AG04450 (cell line): ENCODE results near the gene MAPKAP1. TPM values are rescaled to one million over a fixed set of nuclear protein-coding genes. Genes with fewer than 3 reads are reported as not detected.

Experiments
- CTCF ChIA-PET: fragments of 300-600, 350-600 bp; formaldehyde crosslinking; extraction: SDS; loops from one replicate; lab custom pipeline; 2022; ENCODE audit warnings: antibody characterized with exemption, inconsistent platforms; lab: Charles Lee
- POLR2A ChIA-PET: fragments of 350-600 bp; formaldehyde crosslinking; extraction: SDS; loops from one replicate; lab custom pipeline; 2021; ENCODE audit warnings: antibody characterized with exemption, inconsistent platforms; lab: Yijun Ruan, JAX
- DNase-seq: peaks from one replicate; pipeline ENCODE4 v3.0.0-alpha.2; 2011; ENCODE audit warnings: low read depth, low spot score
- H3K27ac ChIP-seq: one replicate; pipeline ENCODE4 v1.5.1; 2012; ENCODE audit warnings: low read depth, low read length, control low read depth
- H3K27me3 ChIP-seq: one replicate; pipeline ENCODE4 v1.6.0; 2012; ENCODE audit warnings: low read length; ENCODE audit not compliant: control insufficient read depth, insufficient read depth
- H3K4me3 ChIP-seq: 2 replicates; pipeline ENCODE4 v1.5.1; 2011; ENCODE audit warnings: mild to moderate bottlenecking, low read depth, low read length, control low read depth
- H3K9me3 ChIP-seq: 2 replicates; pipeline ENCODE4 v1.5.1; 2012; ENCODE audit warnings: low read length; ENCODE audit not compliant: control insufficient read depth, insufficient read depth
- CTCF ChIP-seq: IDR thresholded peaks from 2 replicates; pipeline ENCODE4 v1.5.1; 2011; ENCODE audit warnings: low read depth, low read length, control low read depth, inconsistent platforms
- polyA plus RNA-seq: library from polyadenylated mRNA; depleted of rRNA; stranded (reverse); fragments of >200 nt; gene quantifications from 2 replicates; pipeline ENCODE4 v1.2.3, GENCODE V29; 2011

MAPKAP1 gene
- polyA plus RNA-seq, 1 experiment: 140 TPM

- no peak for DNase-seq
- CTCF ChIA-PET: no interaction called here
- Histone ChIP-seq H3K4me3 (no peak overlapping the region), H3K27me3 (no peaks in the 10 kb centered on the region), H3K27ac (no peak overlapping the region), H3K9me3 (peaks cover 11% of the 10 kb centered on the region)
- TF ChIP-seq CTCF: no peak
- POLR2A ChIA-PET: no interaction called here
Observed at GRCh38 chr9:125409637-125410521, 297.1 kb downstream of the MAPKAP1 start.

GRCh38 chr9:125409217-125409636 lies 297.8 kb downstream of the MAPKAP1 start:
- ChIA-PET CTCF (no interaction called here), POLR2A (no interaction called here)
- Histone ChIP-seq H3K4me3 (no peak overlapping the region), H3K27ac (no peak overlapping the region), H3K9me3 (peaks cover 11% of the 10 kb centered on the region), H3K27me3 (no peaks in the 10 kb centered on the region)
- DNase-seq: no peak
- no peak for TF ChIP-seq CTCF

GRCh38 chr9:125407974-125408900 lies 298.8 kb downstream of the MAPKAP1 start:
- Histone ChIP-seq H3K27me3 (no peaks in the 10 kb centered on the region), H3K27ac (no peak overlapping the region), H3K4me3 (peak overlapping the region; percentile 60), H3K9me3 (peaks cover 11% of the 10 kb centered on the region)
- ChIA-PET POLR2A (interaction anchor here (0.5 to 1.3 kb wide), 3 partner anchors 8 to 298 kb away, joined by 3 to 4 read pairs (median 3); partner anchors contain the start of gene MAPKAP1), CTCF (interaction anchor here (0.6 to 3.2 kb wide), 35 partner anchors 8 to 1901 kb away, joined by 3 to 19 read pairs (median 3); no protein-coding TSS in a partner anchor)
- DNase-seq: peak; percentile 27
- TF ChIP-seq CTCF: peak; percentile 84

- no peak for DNase-seq
- H3K27ac ChIP-seq: no peak overlapping the region
- ChIA-PET CTCF (interaction anchor here (0.6 to 3.2 kb wide), 34 partner anchors 9 to 1085 kb away, joined by 3 to 19 read pairs (median 3); no protein-coding TSS in a partner anchor), POLR2A (interaction anchor here (1.1 to 1.3 kb wide), 2 partner anchors 65 to 299 kb away, joined by 3 to 4 read pairs; partner anchors contain the start of gene MAPKAP1)
- TF ChIP-seq CTCF: no peak
- H3K27me3 ChIP-seq: no peaks in the 10 kb centered on the region
- peak overlapping the region; percentile 60 for H3K4me3 ChIP-seq
- H3K9me3 ChIP-seq: peaks cover 11% of the 10 kb centered on the region
Observed at GRCh38 chr9:125407432-125407973, 299.5 kb downstream of the MAPKAP1 start.
